Measurements from ENCODE around the gene KCNA10. TPM values are rescaled to one million over a fixed set of nuclear protein-coding genes. Genes with fewer than 3 reads are reported as not detected.

Gene KCNA10
- total and polyA plus RNA-seq, 2 of the 13 experiments (the other 11 are each of a cell fraction or from before 2014, with no cell fraction given) = not detected

- TF ChIP-seq ZNF382 (CRISPR knock-in tag; IDR thresholded peaks at IDR 0.05; ENCODE audit: borderline replicate concordance) (no peak), ZNF687 (CRISPR knock-in tag; IDR thresholded peaks at IDR 0.05) (no peak), HNF4A (CRISPR knock-in tag; IDR thresholded peaks at IDR 0.05) (no peak), ZSCAN20 (CRISPR knock-in tag; IDR thresholded peaks at IDR 0.05; ENCODE audit: borderline replicate concordance) (no peak), ZNF619 (CRISPR knock-in tag; IDR thresholded peaks at IDR 0.05) (no peak), ZFX (CRISPR knock-in tag; IDR thresholded peaks at IDR 0.05; ENCODE audit: low read depth) (no peak), ATF1 (CRISPR knock-in tag; IDR thresholded peaks at IDR 0.05) (no peak), CBX2 (IDR thresholded peaks at IDR 0.05; ENCODE audit: low read depth, low read length) (no peak), CBX2 (CRISPR knock-in tag; IDR thresholded peaks at IDR 0.05; ENCODE audit: low read depth) (no peak)
- ChIA-PET CTCF (ENCODE audit: low intra/inter-chr PET ratio, low total read pairs) (no interaction called here), POLR2A (no interaction called here)
- 0% methylated on average over 3 of the region's 3 CpGs for WGBS (ENCODE audit: low lambda C conversion rate)
- H3K9ac ChIP-seq (ENCODE audit: insufficient read depth, low read depth, low read length) = no peak overlapping the region
- DNase-seq (ENCODE audit: low spot score) (no peak), FAIRE-seq (no peak), ATAC-seq (no peak)
- BruUV-seq (replicated peaks) = no TSS peak
- no peak overlapping the region for H3K4me3 ChIP-seq (replicated peaks in 1 of 3; ENCODE audit: insufficient read depth in 1 of 3, low read depth in 2 of 3, low read length in 3 of 3)
- no peaks in the 10 kb centered on the region for H3K9me3 ChIP-seq (ENCODE audit: low read length)
- no peaks in the 10 kb centered on the region for H4K20me1 ChIP-seq (ENCODE audit: insufficient read depth, low read length)
- in situ Hi-C loops (cut with HindIII; ENCODE audit: extremely low pct_ligation_motif_present, low pct_unique_long_range_greater_than_20kb) = no loop called here
- no peak overlapping the region for H2AFZ ChIP-seq (ENCODE audit: low read length)
- H3K27ac ChIP-seq (ENCODE audit: extremely low read length, insufficient read depth, low read length) = no peak overlapping the region
- H3K79me2 ChIP-seq (ENCODE audit: insufficient read depth, low read length) = no peaks in the 10 kb centered on the region
- intact Hi-C loops (cut with micrococcal nuclease; ENCODE audit: unreplicated experiment) = no loop called here
- no peaks in the 10 kb centered on the region for H3K36me3 ChIP-seq (replicated peaks in 1 of 2; ENCODE audit: control insufficient read depth in 1 of 2, insufficient read depth in 2 of 2, low read length in 2 of 2)
- H3K4me2 ChIP-seq (ENCODE audit: low read depth, low read length) = no peak overlapping the region
- H3K27me3 ChIP-seq (ENCODE audit: control insufficient read depth in 1 of 2, insufficient read depth in 2 of 2, low read length in 2 of 2) = no peaks in the 10 kb centered on the region; a peak in 3 of 5 replicates
- no peaks in the 10 kb centered on the region for H3K4me1 ChIP-seq (ENCODE audit: insufficient read depth, low read length)
Measured at GRCh38 chr1:110505596-110505995, 13.4 kb downstream of the KCNA10 start.

Data from HepG2 (cell line).